Stimulated activated naive CD4-positive, alpha-beta T cell treated with Interleukin-2 at 50 U/mL for 16 hours (primary cell): ENCODE data around the gene CBX5.
A peak's percentile ranks its signal among the peaks of the same experiment; 100 is the strongest.

ENCODE experiments used
- DNase-seq: peaks from one replicate; lab custom pipeline; 2025; lab: John Stamatoyannopoulos, UW

The CBX5 gene

DNA sequence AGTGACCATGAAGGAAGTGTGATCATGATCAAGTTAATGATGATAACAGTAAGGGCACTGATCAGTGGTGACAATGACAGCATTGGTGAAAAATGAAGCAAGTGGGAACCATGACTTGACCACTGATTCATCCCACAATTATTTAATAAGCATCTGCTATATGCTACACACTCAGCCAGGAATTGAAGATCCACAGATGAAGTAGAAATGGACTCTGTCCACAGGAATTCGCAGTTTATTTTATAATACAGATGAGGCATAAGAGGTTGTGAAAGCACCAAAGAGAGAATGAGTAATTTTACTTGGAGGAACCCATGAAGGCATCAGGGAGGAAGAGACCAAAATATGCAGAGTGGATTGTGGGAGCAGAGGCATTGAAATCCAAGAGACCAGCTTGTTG, 57.3 kb downstream of the CBX5 start:
- DNase-seq = no peak

DNA sequence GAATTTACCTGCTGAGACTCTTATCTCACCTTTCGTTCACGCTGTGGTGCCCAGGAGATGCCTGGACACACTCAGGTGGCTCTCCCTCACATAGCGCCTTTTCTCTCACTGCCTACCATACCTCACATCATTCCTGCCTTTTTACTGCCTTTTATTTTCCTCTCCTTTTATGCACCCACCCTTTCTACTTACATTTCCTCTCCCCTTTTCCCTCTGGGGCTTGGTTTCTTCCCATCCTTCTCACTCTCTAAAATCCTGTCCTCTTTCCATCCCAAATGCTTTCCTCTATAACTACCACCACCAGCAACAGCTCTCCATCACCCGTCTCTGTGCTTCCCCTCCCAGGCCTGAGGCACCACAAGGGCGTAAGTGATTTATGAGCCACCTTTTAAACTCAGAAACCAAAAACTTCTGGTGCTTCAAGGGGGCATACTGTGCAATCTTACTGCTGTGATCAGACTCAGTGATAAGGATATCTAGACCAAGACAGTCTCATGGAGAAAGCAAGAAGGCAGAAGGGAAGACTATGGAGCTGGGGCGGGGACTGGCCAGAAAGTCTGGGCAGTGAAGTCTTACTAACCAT, 58.4 kb downstream of the CBX5 start:
- DNase-seq = no peak

DNA sequence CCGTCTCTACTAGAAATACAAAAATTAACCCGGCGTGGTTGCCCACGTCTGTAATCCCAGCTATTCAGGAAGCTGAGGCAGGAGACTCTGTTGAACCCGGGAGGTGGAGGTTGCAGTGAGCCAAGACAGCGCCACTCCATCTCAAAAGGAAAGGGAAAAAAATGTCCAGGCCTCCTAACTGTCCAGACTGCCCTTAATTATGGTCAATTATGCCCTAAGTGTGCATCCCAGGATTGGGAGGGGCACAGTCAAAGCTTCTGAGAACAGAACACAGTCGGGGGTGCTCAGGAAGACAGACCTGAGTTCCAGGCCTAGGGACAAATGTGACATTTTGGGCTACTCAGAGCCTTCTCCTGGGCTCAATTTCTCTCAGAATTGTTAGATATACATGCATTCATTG, 59.4 kb downstream of the CBX5 start:
- DNase-seq = no peak

GRCh38 chr12:54220092-54220557, 59.8 kb downstream of the CBX5 start:
- DNase-seq = peak; percentile 55

DNA sequence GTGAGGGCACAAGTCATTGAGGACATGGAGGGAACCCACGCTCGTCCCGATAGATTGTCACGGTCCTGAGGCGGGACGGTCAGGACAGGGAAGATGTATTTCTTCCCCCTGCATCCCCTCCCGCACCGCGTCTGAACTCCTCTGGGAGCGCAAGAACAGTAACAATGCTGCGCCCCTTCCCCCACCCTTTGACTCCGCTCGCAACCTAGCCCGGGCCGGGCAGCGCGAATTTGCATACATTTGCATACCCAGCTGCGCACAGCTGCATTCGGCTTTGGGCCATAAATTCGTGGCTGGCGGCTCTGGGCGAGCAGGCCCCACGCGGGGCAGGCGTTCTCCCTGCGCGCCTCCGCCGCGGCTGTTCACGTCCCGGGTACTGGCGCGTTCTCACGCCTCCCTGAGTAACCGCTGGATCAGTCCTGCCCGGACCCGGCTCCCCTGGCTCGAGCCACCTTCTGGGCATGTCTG, 62.1 kb downstream of the CBX5 start:
- DNase-seq = no peak

DNA sequence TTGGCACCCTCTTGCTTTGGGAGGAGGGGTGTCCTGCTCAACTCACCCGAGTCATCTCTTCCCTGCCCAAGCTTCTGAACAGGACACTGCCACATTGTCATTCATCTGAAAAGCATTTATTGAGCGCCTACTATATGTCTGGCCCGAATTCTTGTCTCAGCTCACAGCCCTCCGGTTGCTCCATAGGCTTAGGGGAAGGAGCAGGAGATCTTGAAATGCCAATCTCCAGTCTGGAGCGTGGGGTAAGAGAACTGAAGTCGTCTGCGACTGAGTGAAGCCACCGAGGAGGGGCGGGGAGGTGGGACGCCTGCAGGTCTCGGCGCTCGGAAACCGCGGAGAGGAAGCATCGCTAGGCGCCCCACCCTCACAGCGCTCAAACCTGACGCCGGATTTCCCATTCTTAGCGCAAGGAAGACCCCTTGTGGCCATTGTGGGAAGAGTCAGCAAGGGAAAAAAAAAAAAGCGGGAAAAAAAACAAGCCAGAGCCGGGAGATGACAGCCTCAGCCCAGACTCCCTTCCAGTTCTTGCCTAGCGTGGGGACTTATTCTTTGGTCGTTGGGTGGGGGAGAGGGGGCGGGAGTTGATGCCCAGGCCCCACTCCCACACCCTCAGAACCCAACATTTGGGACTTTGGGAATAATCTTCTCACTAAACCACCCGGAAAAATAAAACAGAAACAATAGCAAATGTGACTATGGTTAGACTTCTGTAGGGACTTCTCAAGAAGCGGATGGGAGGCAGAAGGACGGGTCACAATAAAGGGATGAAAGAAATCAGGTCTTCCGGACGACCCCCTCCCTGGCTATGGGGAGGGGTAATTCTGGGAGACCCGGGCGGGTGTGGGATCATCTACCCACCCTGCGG, 62.9 kb downstream of the CBX5 start:
- peak; percentile 62 for DNase-seq

GRCh38 chr12:54215989-54216796, 63.7 kb downstream of the CBX5 start:
- DNase-seq = peak; percentile 34

DNA sequence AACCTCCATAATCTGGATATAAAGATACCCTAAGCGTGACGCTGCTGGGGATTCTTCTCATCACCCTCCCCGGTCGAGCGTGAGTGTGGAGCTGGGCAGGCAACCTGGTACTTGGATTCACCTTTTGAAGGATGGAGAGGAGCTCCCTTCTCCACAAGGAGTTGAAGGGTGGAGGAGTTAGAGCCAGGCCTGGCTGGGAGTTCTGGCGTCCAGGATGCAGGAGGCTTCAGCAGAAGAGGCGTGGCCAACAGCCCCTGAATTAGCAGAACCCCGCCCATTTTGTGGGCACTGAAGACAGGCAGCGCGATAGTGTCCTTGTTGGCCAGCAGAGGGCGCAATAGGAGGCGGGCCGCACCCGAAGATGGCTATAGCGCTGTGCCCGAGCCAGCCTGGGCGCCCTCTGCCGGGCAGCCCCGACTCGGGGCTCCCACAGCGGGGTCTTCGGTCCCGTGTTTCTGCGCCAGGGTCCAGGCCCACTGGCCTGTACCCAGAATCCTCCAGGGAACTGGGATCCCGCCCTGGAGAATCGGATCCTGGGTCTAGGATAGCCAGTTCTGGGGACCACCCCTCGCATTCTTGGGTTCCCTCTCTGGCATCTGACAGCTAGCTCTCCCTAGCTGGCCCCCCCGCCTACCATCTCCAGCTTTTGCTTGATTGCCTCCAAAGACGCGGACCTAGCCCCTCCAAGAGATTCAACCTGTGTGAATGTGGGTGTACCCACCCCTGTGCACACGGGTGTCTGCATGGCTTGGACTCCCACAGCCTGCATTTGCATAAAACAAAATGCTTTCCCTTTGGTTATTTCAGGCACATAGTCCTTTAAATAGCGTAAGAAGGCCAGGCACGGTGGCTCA, 65.1 kb downstream of the CBX5 start:
- DNase-seq = peak; percentile 89

DNA sequence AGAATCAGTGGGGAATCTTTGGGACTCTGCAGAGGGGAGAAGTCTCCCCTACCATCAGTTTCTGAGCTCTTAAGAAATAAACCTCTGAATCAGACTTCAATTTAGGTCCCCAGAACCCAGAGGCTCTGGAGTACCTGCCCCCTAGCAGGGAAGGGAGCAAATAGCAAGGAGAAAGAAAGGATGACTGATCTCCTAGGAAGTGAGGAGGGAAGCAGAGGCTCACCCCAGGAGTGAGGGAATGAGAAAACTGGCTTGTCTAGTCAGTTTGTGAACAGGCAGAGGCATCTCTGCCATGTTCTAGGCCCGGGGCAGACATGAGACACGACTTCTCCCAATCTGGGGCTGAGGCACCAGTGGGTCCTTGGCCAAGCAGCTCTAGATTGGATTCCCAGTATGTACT, 66.8 kb downstream of the CBX5 start:
- DNase-seq = no peak

DNA sequence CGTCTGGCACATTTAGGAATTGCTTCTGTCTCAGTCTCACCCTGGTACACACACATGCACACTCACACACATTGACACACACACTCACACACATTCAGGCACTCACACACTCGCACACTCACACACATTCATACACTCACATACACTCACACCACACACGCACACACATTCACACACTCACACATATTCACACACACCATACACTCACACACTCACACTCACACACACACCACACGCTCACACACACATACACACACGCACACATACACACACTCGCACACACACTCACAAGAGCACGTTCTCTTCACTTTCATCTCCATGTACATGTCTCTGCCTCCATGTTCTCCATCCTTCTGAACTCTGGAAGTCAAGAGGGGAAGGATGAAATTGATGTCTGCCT, 68.0 kb downstream of the CBX5 start:
- no peak for DNase-seq

- DNase-seq = no peak
Measured at GRCh38 chr12:54210400-54210790, 69.5 kb downstream of the CBX5 start.

- DNase-seq = no peak
Measured at GRCh38 chr12:54208591-54208990, 71.3 kb downstream of the CBX5 start.

- DNase-seq = peak; percentile 71
Measured at GRCh38 chr12:54207539-54208294, 72.2 kb downstream of the CBX5 start.

- DNase-seq = no peak
Measured at GRCh38 chr12:54206791-54207190, 73.1 kb downstream of the CBX5 start.

DNA sequence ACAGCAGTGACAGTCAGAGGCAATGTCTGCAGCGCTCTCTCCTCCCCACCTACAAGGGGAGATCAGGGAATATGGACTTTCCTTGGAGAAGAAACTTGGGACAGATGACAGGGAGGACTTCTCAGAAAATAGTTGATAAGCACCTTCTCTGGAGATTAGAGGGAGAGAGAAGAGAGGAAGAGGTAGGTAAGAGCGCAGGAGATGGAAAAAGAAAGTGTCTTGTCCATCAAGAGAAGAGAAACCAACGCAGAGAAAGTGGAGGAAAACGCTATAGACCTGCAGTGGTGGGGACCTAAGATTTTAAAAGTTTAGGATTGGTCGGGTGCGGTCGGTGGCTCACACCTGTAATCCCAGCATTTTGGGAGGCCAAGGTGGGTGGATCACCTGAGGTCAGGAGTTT, 75.6 kb downstream of the CBX5 start:
- DNase-seq = no peak

DNA sequence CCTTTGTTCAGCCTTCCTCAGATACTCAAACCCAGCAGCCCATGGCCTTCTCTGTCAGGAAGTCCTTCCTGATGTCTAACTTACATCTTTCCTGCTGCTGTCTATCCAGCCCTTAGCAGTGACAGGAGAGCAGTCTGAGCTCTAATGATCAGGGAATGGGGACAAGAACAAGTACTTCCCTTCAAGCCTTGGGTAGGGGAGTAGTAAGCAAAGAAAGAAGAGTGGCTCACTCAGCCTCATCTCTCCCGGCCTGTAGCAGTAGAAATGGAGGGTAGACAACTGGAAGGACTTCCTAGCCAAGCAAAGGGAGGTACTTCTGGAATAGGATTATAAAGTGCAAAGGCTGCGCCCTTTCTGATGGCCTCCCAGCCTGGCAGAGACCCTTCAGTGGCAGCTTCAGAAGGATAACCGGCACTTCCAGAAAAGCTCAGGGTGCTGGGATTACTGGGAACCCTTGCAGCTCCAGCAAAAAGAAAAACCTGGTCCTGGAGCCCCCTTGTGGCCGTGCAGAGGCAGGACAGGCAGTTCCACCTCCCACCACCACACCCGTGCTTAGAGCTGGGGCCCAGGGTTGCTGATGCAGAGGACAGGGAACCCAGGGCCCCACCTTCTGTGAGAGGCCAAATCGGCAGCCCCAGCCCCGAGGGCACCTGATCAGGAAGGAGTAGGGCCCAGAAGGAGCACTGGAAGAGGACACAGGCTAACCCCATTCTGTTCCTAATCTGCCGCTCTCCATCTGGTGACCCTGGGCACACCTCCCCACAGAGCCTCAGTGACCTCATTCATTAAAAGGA, 78.7 kb downstream of the CBX5 start:
- DNase-seq = peak; percentile 58

DNA sequence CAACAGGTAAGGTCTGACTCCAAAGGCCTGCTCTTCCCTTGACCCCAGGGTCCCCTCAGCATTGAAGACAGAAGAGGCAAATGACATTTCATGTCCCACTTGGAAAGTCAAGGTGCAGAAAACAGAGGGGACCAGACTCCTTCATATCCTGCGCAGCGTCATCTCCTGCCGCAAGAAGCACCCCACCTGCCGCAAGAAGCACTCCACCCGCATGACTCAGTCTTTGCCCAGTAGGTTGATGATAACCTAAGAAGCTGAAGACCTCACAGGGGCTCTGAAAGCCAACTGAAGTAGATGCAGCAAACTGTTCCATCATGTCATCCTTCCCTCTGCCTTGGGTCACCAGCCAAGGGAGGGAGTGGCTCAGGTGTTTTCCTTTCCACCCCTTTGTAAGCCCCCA, 79.5 kb downstream of the CBX5 start:
- DNase-seq = no peak

DNA sequence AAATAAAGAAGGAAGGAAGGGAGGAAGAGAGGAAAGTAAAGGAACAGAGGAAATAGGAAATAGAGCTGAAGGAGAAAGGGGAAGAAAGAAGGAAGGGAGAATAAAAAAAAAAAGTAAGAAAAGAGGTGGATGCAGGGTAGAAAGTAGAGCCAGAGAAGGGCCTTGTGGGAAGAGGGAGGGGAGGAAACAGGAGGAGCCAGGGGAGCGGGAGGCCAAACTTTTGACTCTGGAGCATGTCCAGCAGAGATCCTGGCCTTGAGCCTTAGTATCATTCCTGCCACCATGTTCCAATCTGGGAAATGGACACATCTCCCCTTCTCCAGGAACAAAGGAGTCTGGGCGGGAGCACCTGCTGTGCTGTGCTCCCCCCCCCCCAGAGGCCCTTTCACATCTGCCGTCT, 80.0 kb downstream of the CBX5 start:
- DNase-seq = no peak

- no peak for DNase-seq
Measured at GRCh38 chr12:54199034-54199433, 80.9 kb downstream of the CBX5 start.

GRCh38 chr12:54197431-54197909, 82.5 kb downstream of the CBX5 start:
- DNase-seq = no peak
